OCI-LY7 (cell line): ENCODE data around the gene AOPEP. TPM values are rescaled to one million over a fixed set of nuclear protein-coding genes. Genes with fewer than 3 reads are reported as not detected.

Experiments used
- BruUV-seq: library from RNA; stranded (reverse); fragments of 400-500 nt; replicated peaks from 2 replicates; lab custom pipeline; 2021; lab: Mats Ljungman, UMichigan
- CTCF ChIA-PET: fragments of 300-600 bp; sonication (Branson Sonifier 250); formaldehyde crosslinking; loops from one replicate; lab custom pipeline; 2022; ENCODE audit warnings: antibody characterized with exemption; ENCODE audit not compliant: unreplicated experiment; lab: Charles Lee
- POLR2A ChIA-PET: fragments of 300-600 bp; sonication (Branson Sonifier 250); formaldehyde crosslinking; loops from one replicate; lab custom pipeline; 2022; ENCODE audit warnings: antibody characterized with exemption; lab: Charles Lee
- DNase-seq: peaks from one replicate; pipeline ENCODE4 v3.0.0-alpha.2; 2015; ENCODE audit warnings: low spot score
- H2AFZ ChIP-seq: fragments of 200-600 bp; sonication (generic), shearing (Covaris generic); 2 replicates; pipeline ENCODE4 v1.6.1; 2014; ENCODE audit warnings: mild to moderate bottlenecking, antibody characterized with exemption, low read length, moderate library complexity
- H3K27ac ChIP-seq: fragments of 200-600 bp; sonication (generic); 2 replicates; pipeline ENCODE4 v1.5.1; 2014; ENCODE audit warnings: mixed run types, low read depth, mild to moderate bottlenecking, moderate library complexity, low read length, inconsistent platforms; ENCODE audit not compliant: poor library complexity, severe bottlenecking
- H3K36me3 ChIP-seq: fragments of 200-600 bp; sonication (generic); 2 replicates; pipeline ENCODE4 v1.6.1; 2014; ENCODE audit warnings: mild to moderate bottlenecking, antibody characterized with exemption, low read length, moderate library complexity, mixed read lengths; ENCODE audit not compliant: insufficient read depth
- H3K4me1 ChIP-seq: fragments of 200-600 bp; sonication (generic); 2 replicates; pipeline ENCODE4 v1.5.1; 2014; ENCODE audit warnings: mild to moderate bottlenecking, low read length; ENCODE audit not compliant: insufficient read depth, poor library complexity, severe bottlenecking
- H3K4me2 ChIP-seq: fragments of 200-600 bp; sonication (generic); 2 replicates; pipeline ENCODE4 v1.6.1; 2014; ENCODE audit warnings: mild to moderate bottlenecking, low read length
- H3K4me3 ChIP-seq: fragments of 200-600 bp; sonication (generic); 2 replicates; pipeline ENCODE4 v1.5.1; 2014; ENCODE audit warnings: mild to moderate bottlenecking, low read depth, low read length; ENCODE audit not compliant: poor library complexity, severe bottlenecking
- H3K79me2 ChIP-seq: fragments of 200-600 bp; sonication (generic); 2 replicates; pipeline ENCODE4 v1.6.1; 2016; ENCODE audit warnings: low read depth, mild to moderate bottlenecking, low read length, moderate library complexity, mixed read lengths; ENCODE audit not compliant: insufficient read depth
- H3K9me2 ChIP-seq: fragments of 200-600 bp; sonication (generic); 2 replicates; pipeline ENCODE4 v1.6.1; 2016; ENCODE audit warnings: mild to moderate bottlenecking, low read length, mixed read lengths; ENCODE audit not compliant: insufficient read depth
- H3K9me3 ChIP-seq: fragments of 200-600 bp; sonication (generic); 2 replicates; pipeline ENCODE4 v1.6.1; 2014; ENCODE audit warnings: mild to moderate bottlenecking, mixed run types, low read length, mixed read lengths
- H4K20me1 ChIP-seq: fragments of 200-600 bp; sonication (generic); 2 replicates; pipeline ENCODE4 v1.6.1; 2014; ENCODE audit warnings: mild to moderate bottlenecking, antibody characterized with exemption, low read length, moderate library complexity, mixed read lengths; ENCODE audit not compliant: insufficient read depth
- CTCF ChIP-seq: fragments of 200-600 bp; sonication (generic); conservative IDR thresholded peaks from 2 replicates; pipeline ENCODE4 v1.5.1; 2014; ENCODE audit warnings: mild to moderate bottlenecking, antibody characterized with exemption, low read length, moderate library complexity, mixed read lengths
- EZH2phosphoT487 ChIP-seq: fragments of 200-600 bp; sonication (generic); IDR thresholded peaks from 2 replicates; pipeline ENCODE4 v1.6.1; 2018; ENCODE audit warnings: low read depth, borderline replicate concordance, mild to moderate bottlenecking, mixed run types, antibody characterized with exemption, low read length, moderate library complexity, mixed read lengths
- intact Hi-C: fragments of 100-400 bp; cut with micrococcal nuclease; formaldehyde crosslinking; loops from one replicate; pipeline ENCODE4 v1.10.0; 2022; ENCODE audit not compliant: unreplicated experiment
- total RNA-seq, 2 experiments: library from RNA; depleted of rRNA in 1 of 2; stranded (reverse); fragments of >200 nt in 1 of 2; shearing (Covaris generic) in 1 of 2; gene quantifications; 2 replicates each; pipeline ENCODE4 v1.2.3, GENCODE V29; 2014 to 2022

Gene AOPEP
- total RNA-seq, 2 experiments from 2014 or later: 17.3 to 24.3 TPM

GRCh38 chr9:94905606-94906005 lies 179.1 kb downstream of the AOPEP start:
- CTCF ChIA-PET: no interaction called here
- H3K36me3 ChIP-seq: no peaks in the 10 kb centered on the region
- H3K4me2 ChIP-seq: no peak overlapping the region
- no peak overlapping the region for H3K4me3 ChIP-seq
- no peaks in the 10 kb centered on the region for H3K79me2 ChIP-seq
- POLR2A ChIA-PET: interaction anchor here (0.7 kb wide), 1 partner anchor 39 kb away, joined by 3 read pairs; no protein-coding TSS in a partner anchor
- no TSS peak for BruUV-seq
- no peaks in the 10 kb centered on the region for H3K9me3 ChIP-seq
- no peak for DNase-seq
- H4K20me1 ChIP-seq: no peaks in the 10 kb centered on the region
- intact Hi-C loops: no loop called here
- no peak overlapping the region for H2AFZ ChIP-seq
- H3K9me2 ChIP-seq: no peaks in the 10 kb centered on the region
- H3K27ac ChIP-seq: no peak overlapping the region
- no peaks in the 10 kb centered on the region for H3K4me1 ChIP-seq
- TF ChIP-seq EZH2phosphoT487 (no peak), CTCF (no peak)

- CTCF ChIA-PET: no interaction called here
- H3K27ac ChIP-seq: no peak overlapping the region
- no peaks in the 10 kb centered on the region for H4K20me1 ChIP-seq
- H3K4me2 ChIP-seq: no peak overlapping the region
- intact Hi-C loops: no loop called here
- POLR2A ChIA-PET: no interaction called here
- H3K9me3 ChIP-seq: no peaks in the 10 kb centered on the region
- H3K36me3 ChIP-seq: no peaks in the 10 kb centered on the region
- no peaks in the 10 kb centered on the region for H3K4me1 ChIP-seq
- TF ChIP-seq EZH2phosphoT487 (no peak), CTCF (no peak)
- no peak overlapping the region for H3K4me3 ChIP-seq
- no peak for DNase-seq
- no TSS peak for BruUV-seq
- H3K9me2 ChIP-seq: no peaks in the 10 kb centered on the region
- no peaks in the 10 kb centered on the region for H3K79me2 ChIP-seq
- H2AFZ ChIP-seq: no peak overlapping the region
Observed at GRCh38 chr9:94906181-94906580, 179.7 kb downstream of the AOPEP start.

- CTCF ChIA-PET: no interaction called here
- H3K4me2 ChIP-seq: no peak overlapping the region
Observed at GRCh38 chr9:94906713-94907112, 180.2 kb downstream of the AOPEP start.

More at GRCh38 chr9:94906713-94907112, 180.2 kb downstream of the AOPEP start:
- Histone ChIP-seq H3K4me1 (no peaks in the 10 kb centered on the region), H4K20me1 (no peaks in the 10 kb centered on the region), H3K4me3 (no peak overlapping the region), H3K9me2 (no peaks in the 10 kb centered on the region), H3K79me2 (no peaks in the 10 kb centered on the region), H3K27ac (no peak overlapping the region), H3K36me3 (no peaks in the 10 kb centered on the region), H3K9me3 (no peaks in the 10 kb centered on the region), H2AFZ (no peak overlapping the region)
- no peak for DNase-seq
- intact Hi-C loops: no loop called here
- no TSS peak for BruUV-seq
- no peak for TF ChIP-seq EZH2phosphoT487
- TF ChIP-seq CTCF: no peak
- POLR2A ChIA-PET: no interaction called here
